B cell (primary cell): Measurements from ENCODE around the gene TLE7.

Experiments
- EZH2 ChIP-seq: IDR thresholded peaks from 2 replicates; pipeline ENCODE4 v1.6.1; 2012; ENCODE audit warnings: borderline replicate concordance, low read depth, mild to moderate bottlenecking, moderate library complexity, low read length; ENCODE audit not compliant: insufficient read depth, poor library complexity, severe bottlenecking
- TF ChIP-seq, protein P1 (sequence below): fragments of 200-600 bp; IDR thresholded peaks from one replicate; pipeline ENCODE4 v1.8.0; 2022; ENCODE audit warnings: antibody characterized with exemption, mild to moderate bottlenecking

DNA sequence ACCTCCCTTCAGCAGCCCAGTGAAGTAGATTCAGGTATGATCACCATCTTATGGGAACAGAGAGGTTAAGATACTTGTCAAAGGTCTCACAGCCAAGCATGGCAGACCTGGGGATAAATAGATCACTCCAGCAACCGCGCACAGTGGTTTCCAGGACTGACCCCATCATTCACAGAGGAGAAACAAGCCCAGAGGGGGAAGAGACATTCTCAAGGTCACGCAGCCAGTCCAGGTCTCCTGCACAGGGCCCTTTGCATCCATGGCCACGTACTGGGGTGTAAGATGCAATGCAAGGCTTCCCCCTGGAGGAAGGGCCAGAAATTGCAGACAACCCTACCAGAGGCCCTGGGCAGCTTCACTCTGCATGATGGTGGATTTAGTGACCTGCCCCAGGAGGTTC is 19.9 kb downstream of the TLE7 start:
- TF ChIP-seq, protein P1, sequence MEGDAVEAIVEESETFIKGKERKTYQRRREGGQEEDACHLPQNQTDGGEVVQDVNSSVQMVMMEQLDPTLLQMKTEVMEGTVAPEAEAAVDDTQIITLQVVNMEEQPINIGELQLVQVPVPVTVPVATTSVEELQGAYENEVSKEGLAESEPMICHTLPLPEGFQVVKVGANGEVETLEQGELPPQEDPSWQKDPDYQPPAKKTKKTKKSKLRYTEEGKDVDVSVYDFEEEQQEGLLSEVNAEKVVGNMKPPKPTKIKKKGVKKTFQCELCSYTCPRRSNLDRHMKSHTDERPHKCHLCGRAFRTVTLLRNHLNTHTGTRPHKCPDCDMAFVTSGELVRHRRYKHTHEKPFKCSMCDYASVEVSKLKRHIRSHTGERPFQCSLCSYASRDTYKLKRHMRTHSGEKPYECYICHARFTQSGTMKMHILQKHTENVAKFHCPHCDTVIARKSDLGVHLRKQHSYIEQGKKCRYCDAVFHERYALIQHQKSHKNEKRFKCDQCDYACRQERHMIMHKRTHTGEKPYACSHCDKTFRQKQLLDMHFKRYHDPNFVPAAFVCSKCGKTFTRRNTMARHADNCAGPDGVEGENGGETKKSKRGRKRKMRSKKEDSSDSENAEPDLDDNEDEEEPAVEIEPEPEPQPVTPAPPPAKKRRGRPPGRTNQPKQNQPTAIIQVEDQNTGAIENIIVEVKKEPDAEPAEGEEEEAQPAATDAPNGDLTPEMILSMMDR: peak; percentile 43
- no peak for TF ChIP-seq EZH2
